Measurements from ENCODE around the gene OR5K2.

Gene OR5K2

GRCh38 chr3:98501863-98502576 lies 4.5 kb downstream of the OR5K2 start:
- TF ChIP-seq EZH2phosphoT487 (conservative IDR thresholded peaks at IDR 0.05; ENCODE audit: low read length): no peak
- no peak for TF ChIP-seq CTCF (IDR thresholded peaks at IDR 0.05; ENCODE audit: insufficient read depth, low read length, poor library complexity, severe bottlenecking)
- no peak overlapping the region for H3K9ac ChIP-seq (ENCODE audit: low read length)
- H3K79me2 ChIP-seq (ENCODE audit: insufficient read depth, low read length): no peaks in the 10 kb centered on the region
- no peak overlapping the region for H3K27ac ChIP-seq (ENCODE audit: low read depth, low read length)
- no peaks in the 10 kb centered on the region for H4K20me1 ChIP-seq (ENCODE audit: low read depth, low read length)
- H3K4me2 ChIP-seq (ENCODE audit: low read depth, low read length, poor library complexity, severe bottlenecking): no peak overlapping the region
- H3K4me3 ChIP-seq (ENCODE audit: insufficient read depth, low read length, poor library complexity, severe bottlenecking): no peak overlapping the region
- H3K36me3 ChIP-seq (ENCODE audit: low read length): no peaks in the 10 kb centered on the region
- no peaks in the 10 kb centered on the region for H3K9me2 ChIP-seq (replicated peaks; ENCODE audit: insufficient read depth, low read length)
- no peak overlapping the region for H2AFZ ChIP-seq (ENCODE audit: low read depth, low read length, severe bottlenecking)
- H3K27me3 ChIP-seq (ENCODE audit: low read length): no peaks in the 10 kb centered on the region
- H3F3A ChIP-seq (ENCODE audit: insufficient read depth): no peaks in the 10 kb centered on the region
- no peaks in the 10 kb centered on the region for H3K9me3 ChIP-seq (ENCODE audit: insufficient read depth, low read length)

GRCh38 chr3:98504539-98504938 lies 7.1 kb downstream of the OR5K2 start:
- H3K9me2 ChIP-seq (replicated peaks; ENCODE audit: insufficient read depth, low read length): no peaks in the 10 kb centered on the region
- H3K9ac ChIP-seq (ENCODE audit: low read length): no peak overlapping the region
- no peak overlapping the region for H3K27ac ChIP-seq (ENCODE audit: low read depth, low read length)
- no peaks in the 10 kb centered on the region for H3K79me2 ChIP-seq (ENCODE audit: insufficient read depth, low read length)
- no peaks in the 10 kb centered on the region for H3K36me3 ChIP-seq (ENCODE audit: low read length)
- TF ChIP-seq CTCF (IDR thresholded peaks at IDR 0.05; ENCODE audit: insufficient read depth, low read length, poor library complexity, severe bottlenecking) (no peak), EZH2phosphoT487 (conservative IDR thresholded peaks at IDR 0.05; ENCODE audit: low read length) (no peak)
- H3K4me2 ChIP-seq (ENCODE audit: low read depth, low read length, poor library complexity, severe bottlenecking): no peak overlapping the region
- H3F3A ChIP-seq (ENCODE audit: insufficient read depth): no peaks in the 10 kb centered on the region
- H3K4me3 ChIP-seq (ENCODE audit: insufficient read depth, low read length, poor library complexity, severe bottlenecking): no peak overlapping the region
- H3K9me3 ChIP-seq (ENCODE audit: insufficient read depth, low read length): no peaks in the 10 kb centered on the region
- H3K27me3 ChIP-seq (ENCODE audit: low read length): no peaks in the 10 kb centered on the region
- H2AFZ ChIP-seq (ENCODE audit: low read depth, low read length, severe bottlenecking): no peak overlapping the region
- H4K20me1 ChIP-seq (ENCODE audit: low read depth, low read length): no peaks in the 10 kb centered on the region

GRCh38 chr3:98508582-98508981 lies 11.1 kb downstream of the OR5K2 start:
- Histone ChIP-seq H3K9ac (ENCODE audit: low read length) (no peak overlapping the region), H3F3A (ENCODE audit: insufficient read depth) (no peaks in the 10 kb centered on the region), H3K79me2 (ENCODE audit: insufficient read depth, low read length) (no peaks in the 10 kb centered on the region), H3K4me2 (ENCODE audit: low read depth, low read length, poor library complexity, severe bottlenecking) (no peak overlapping the region), H3K27me3 (ENCODE audit: low read length) (no peaks in the 10 kb centered on the region), H3K36me3 (ENCODE audit: low read length) (peaks cover 2% of the 10 kb centered on the region), H3K9me2 (replicated peaks; ENCODE audit: insufficient read depth, low read length) (no peaks in the 10 kb centered on the region), H2AFZ (ENCODE audit: low read depth, low read length, severe bottlenecking) (no peak overlapping the region), H3K27ac (ENCODE audit: low read depth, low read length) (no peak overlapping the region), H3K4me3 (ENCODE audit: insufficient read depth, low read length, poor library complexity, severe bottlenecking) (no peak overlapping the region), H4K20me1 (ENCODE audit: low read depth, low read length) (no peaks in the 10 kb centered on the region), H3K9me3 (ENCODE audit: insufficient read depth, low read length) (no peaks in the 10 kb centered on the region)
- TF ChIP-seq EZH2phosphoT487 (conservative IDR thresholded peaks at IDR 0.05; ENCODE audit: low read length): no peak
- TF ChIP-seq CTCF (IDR thresholded peaks at IDR 0.05; ENCODE audit: insufficient read depth, low read length, poor library complexity, severe bottlenecking): no peak

All from SU-DHL-6 (cell line).